Stimulated activated CD4-positive, alpha-beta T cell treated with anti-CD3 and anti-CD28 coated beads, Interleukin-12 subunit alpha, Interleukin-12 subunit beta, amount 100 ng/mL, for 4 hours (primary cell): ENCODE results near the gene ZSCAN23.
"Not testable (repeated sequence)": the region's sequence is repeated elsewhere in the genome, so short reads cannot be mapped to it uniquely, and the experiment has no call there.

Source experiments
- DNase-seq: peaks from one replicate; pipeline ENCODE4 v3.0.0-alpha.2; 2020

The ZSCAN23 gene

GRCh38 chr6:28433119-28433518, 10.2 kb downstream of the ZSCAN23 start:
- no peak for DNase-seq

GRCh38 chr6:28429781-28430180, 13.5 kb downstream of the ZSCAN23 start:
- DNase-seq, result no peak

- no peak for DNase-seq
Observed at GRCh38 chr6:28425944-28426541, 17.2 kb downstream of the ZSCAN23 start.

- DNase-seq, result no peak
Observed at GRCh38 chr6:28424163-28424562, 19.1 kb downstream of the ZSCAN23 start.

- no peak for DNase-seq
Observed at GRCh38 chr6:28423546-28423945, 19.7 kb downstream of the ZSCAN23 start.

GRCh38 chr6:28413681-28414080, 29.6 kb downstream of the ZSCAN23 start:
- no peak for DNase-seq

- DNase-seq, result no peak
Observed at GRCh38 chr6:28410767-28411166, 32.5 kb downstream of the ZSCAN23 start.

- DNase-seq, result no peak
Observed at GRCh38 chr6:28408076-28408802, 35.1 kb downstream of the ZSCAN23 start.

GRCh38 chr6:28407401-28407800, 35.9 kb downstream of the ZSCAN23 start:
- no peak for DNase-seq

- not testable (repeated sequence) for DNase-seq
Observed at GRCh38 chr6:28403923-28404322, 39.4 kb downstream of the ZSCAN23 start.

GRCh38 chr6:28402197-28402596, 41.1 kb downstream of the ZSCAN23 start:
- no peak for DNase-seq

GRCh38 chr6:28401172-28401571, 42.1 kb downstream of the ZSCAN23 start:
- no peak for DNase-seq

- no peak for DNase-seq
Observed at GRCh38 chr6:28400122-28400451, 43.2 kb downstream of the ZSCAN23 start.

- peak; percentile 84 for DNase-seq
Observed at GRCh38 chr6:28399350-28400121, 43.8 kb downstream of the ZSCAN23 start, which contains the start of gene ZSCAN12. TSS of gene ZSCAN12 (minus strand) at chr6:28399747. CDS start at chr6:28398405, 1,342 bp downstream.

GRCh38 chr6:28395918-28396317, 47.4 kb downstream of the ZSCAN23 start:
- DNase-seq, result no peak

GRCh38 chr6:28393912-28394662, 49.2 kb downstream of the ZSCAN23 start:
- DNase-seq, result no peak

- no peak for DNase-seq
Observed at GRCh38 chr6:28390688-28391087, 52.6 kb downstream of the ZSCAN23 start.

GRCh38 chr6:28384143-28384533, 59.2 kb downstream of the ZSCAN23 start:
- DNase-seq, result no peak

- peak; percentile 26 for DNase-seq
Observed at GRCh38 chr6:28383235-28384142, 59.8 kb downstream of the ZSCAN23 start.
